WTC11 (cell line): ENCODE results near the gene OSBPL10.
"Not testable (repeated sequence)": the region's sequence is repeated elsewhere in the genome, so short reads cannot be mapped to it uniquely, and the experiment has no call there.

Experiments used
- ATF1 ChIP-seq: sonication (generic); formaldehyde crosslinking; IDR thresholded peaks from 2 replicates; pipeline ENCODE4 v1.8.1; 2023; ENCODE audit warnings: mild to moderate bottlenecking, moderate library complexity, missing genetic modification reagents
- JUN ChIP-seq: sonication (generic); formaldehyde crosslinking; IDR thresholded peaks from 2 replicates; pipeline ENCODE4 v1.8.0; 2023; ENCODE audit warnings: mild to moderate bottlenecking, missing genetic modification reagents
- MXD4 ChIP-seq: fragments of 250-450 bp; sonication (Bioruptor Pico); IDR thresholded peaks from 2 replicates; pipeline ENCODE4 v1.8.0; 2021; ENCODE audit warnings: mild to moderate bottlenecking, moderate library complexity, borderline replicate concordance
- NR2C2 ChIP-seq: sonication (generic); formaldehyde crosslinking; IDR thresholded peaks from 2 replicates; pipeline ENCODE4 v1.8.0; 2022; ENCODE audit warnings: mild to moderate bottlenecking, missing genetic modification reagents
- ZNF138 ChIP-seq: sonication (generic); formaldehyde crosslinking; conservative IDR thresholded peaks from 2 replicates; pipeline ENCODE4 v1.8.1; 2022; ENCODE audit warnings: mild to moderate bottlenecking, moderate library complexity, missing genetic modification reagents
- TF ChIP-seq, protein P1 (sequence below): sonication (generic); formaldehyde crosslinking; IDR thresholded peaks from 2 replicates; pipeline ENCODE4 v1.8.0; 2022; ENCODE audit warnings: mild to moderate bottlenecking, missing genetic modification reagents
- TF ChIP-seq, protein P2 (sequence below): sonication (generic); formaldehyde crosslinking; IDR thresholded peaks from 2 replicates; pipeline ENCODE4 v1.8.1; 2022; ENCODE audit warnings: low read depth, missing genetic modification reagents, borderline replicate concordance
- TF ChIP-seq, protein P3 (sequence below): fragments of 200-600 bp; IDR thresholded peaks from 2 replicates; pipeline ENCODE4 v1.8.0; 2022; ENCODE audit warnings: antibody characterized with exemption

DNA sequence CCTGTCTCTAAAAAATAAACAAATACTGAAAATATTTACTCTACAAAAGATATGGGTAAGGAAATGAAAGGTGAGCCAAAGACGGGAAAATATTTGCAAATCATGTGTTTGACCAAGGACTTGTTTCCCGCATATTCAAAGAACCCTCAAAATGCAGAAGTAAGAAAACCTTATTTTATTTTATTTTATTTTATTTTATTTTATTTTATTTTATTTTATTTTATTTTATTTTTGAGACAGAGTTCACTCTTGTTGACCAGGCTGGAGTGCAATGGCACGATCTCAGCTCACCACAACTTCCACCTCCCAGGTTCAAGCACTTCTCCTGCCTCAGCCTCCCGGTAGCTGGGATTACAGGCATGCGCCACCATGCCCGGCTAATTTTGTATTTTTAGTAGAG lies 11.9 kb upstream of the OSBPL10 start:
- TF ChIP-seq, protein P1, sequence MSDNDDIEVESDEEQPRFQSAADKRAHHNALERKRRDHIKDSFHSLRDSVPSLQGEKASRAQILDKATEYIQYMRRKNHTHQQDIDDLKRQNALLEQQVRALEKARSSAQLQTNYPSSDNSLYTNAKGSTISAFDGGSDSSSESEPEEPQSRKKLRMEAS (CRISPR knock-in tag): not testable (repeated sequence)
- not testable (repeated sequence) for TF ChIP-seq ATF1 (CRISPR knock-in tag); MXD4; JUN (CRISPR knock-in tag); NR2C2 (CRISPR knock-in tag); ZNF138 (CRISPR knock-in tag)
- TF ChIP-seq, protein P2, sequence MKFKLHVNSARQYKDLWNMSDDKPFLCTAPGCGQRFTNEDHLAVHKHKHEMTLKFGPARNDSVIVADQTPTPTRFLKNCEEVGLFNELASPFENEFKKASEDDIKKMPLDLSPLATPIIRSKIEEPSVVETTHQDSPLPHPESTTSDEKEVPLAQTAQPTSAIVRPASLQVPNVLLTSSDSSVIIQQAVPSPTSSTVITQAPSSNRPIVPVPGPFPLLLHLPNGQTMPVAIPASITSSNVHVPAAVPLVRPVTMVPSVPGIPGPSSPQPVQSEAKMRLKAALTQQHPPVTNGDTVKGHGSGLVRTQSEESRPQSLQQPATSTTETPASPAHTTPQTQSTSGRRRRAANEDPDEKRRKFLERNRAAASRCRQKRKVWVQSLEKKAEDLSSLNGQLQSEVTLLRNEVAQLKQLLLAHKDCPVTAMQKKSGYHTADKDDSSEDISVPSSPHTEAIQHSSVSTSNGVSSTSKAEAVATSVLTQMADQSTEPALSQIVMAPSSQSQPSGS: not testable (repeated sequence)
- TF ChIP-seq, protein P3, sequence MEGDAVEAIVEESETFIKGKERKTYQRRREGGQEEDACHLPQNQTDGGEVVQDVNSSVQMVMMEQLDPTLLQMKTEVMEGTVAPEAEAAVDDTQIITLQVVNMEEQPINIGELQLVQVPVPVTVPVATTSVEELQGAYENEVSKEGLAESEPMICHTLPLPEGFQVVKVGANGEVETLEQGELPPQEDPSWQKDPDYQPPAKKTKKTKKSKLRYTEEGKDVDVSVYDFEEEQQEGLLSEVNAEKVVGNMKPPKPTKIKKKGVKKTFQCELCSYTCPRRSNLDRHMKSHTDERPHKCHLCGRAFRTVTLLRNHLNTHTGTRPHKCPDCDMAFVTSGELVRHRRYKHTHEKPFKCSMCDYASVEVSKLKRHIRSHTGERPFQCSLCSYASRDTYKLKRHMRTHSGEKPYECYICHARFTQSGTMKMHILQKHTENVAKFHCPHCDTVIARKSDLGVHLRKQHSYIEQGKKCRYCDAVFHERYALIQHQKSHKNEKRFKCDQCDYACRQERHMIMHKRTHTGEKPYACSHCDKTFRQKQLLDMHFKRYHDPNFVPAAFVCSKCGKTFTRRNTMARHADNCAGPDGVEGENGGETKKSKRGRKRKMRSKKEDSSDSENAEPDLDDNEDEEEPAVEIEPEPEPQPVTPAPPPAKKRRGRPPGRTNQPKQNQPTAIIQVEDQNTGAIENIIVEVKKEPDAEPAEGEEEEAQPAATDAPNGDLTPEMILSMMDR: not testable (repeated sequence)
